GM12865 (cell line): Measurements from ENCODE around the gene ZNF22.

ENCODE experiments used
- DNase-seq: peaks from one replicate; pipeline ENCODE4 v3.0.0; 2010; ENCODE audit warnings: low read depth
- H3K4me3 ChIP-seq: 2 replicates; pipeline ENCODE4 v1.5.1; 2011; ENCODE audit warnings: mild to moderate bottlenecking, low read depth, low read length, control low read depth
- CTCF ChIP-seq: IDR thresholded peaks from 2 replicates; pipeline ENCODE4 v1.5.1; 2011; ENCODE audit warnings: low read length, control low read depth, low read depth, inconsistent platforms; ENCODE audit not compliant: insufficient read depth; ENCODE audit errors: missing control alignments

Gene ZNF22

GRCh38 chr10:44992070-44992731 lies 8.5 kb upstream of the ZNF22 start:
- no peak overlapping the region for H3K4me3 ChIP-seq
- TF ChIP-seq CTCF, result no peak
- no peak for DNase-seq

- no peak for TF ChIP-seq CTCF
- no peak for DNase-seq
- H3K4me3 ChIP-seq, result no peak overlapping the region
Observed at GRCh38 chr10:44992732-44993225, 7.9 kb upstream of the ZNF22 start.

GRCh38 chr10:44993226-44993921 lies 7.3 kb upstream of the ZNF22 start:
- no peak overlapping the region for H3K4me3 ChIP-seq
- DNase-seq, result no peak
- no peak for TF ChIP-seq CTCF

- TF ChIP-seq CTCF, result no peak
- no peak overlapping the region for H3K4me3 ChIP-seq
Observed at GRCh38 chr10:44993922-44994751, 6.6 kb upstream of the ZNF22 start.

GRCh38 chr10:44994752-44995530 lies 5.8 kb upstream of the ZNF22 start:
- H3K4me3 ChIP-seq, result no peak overlapping the region
- TF ChIP-seq CTCF, result no peak
- DNase-seq, result no peak

More at GRCh38 chr10:44993922-44994751, 6.6 kb upstream of the ZNF22 start:
- no peak for DNase-seq

- no peak overlapping the region for H3K4me3 ChIP-seq
- DNase-seq, result no peak
- TF ChIP-seq CTCF, result no peak
Observed at GRCh38 chr10:44995581-44995913, 5.2 kb upstream of the ZNF22 start.
